HG03097 (cell line): ENCODE measurements around the gene TNFRSF8.
"Not testable (repeated sequence)": the region's sequence is repeated elsewhere in the genome, so short reads cannot be mapped to it uniquely, and the experiment has no call there.

ENCODE experiments used
- ATAC-seq: cut with Tn5 transposase; IDR thresholded peaks from one replicate; pipeline ENCODE4 v1.9.1; 2021; ENCODE audit not compliant: unreplicated experiment, low FRiP score

The TNFRSF8 gene

DNA sequence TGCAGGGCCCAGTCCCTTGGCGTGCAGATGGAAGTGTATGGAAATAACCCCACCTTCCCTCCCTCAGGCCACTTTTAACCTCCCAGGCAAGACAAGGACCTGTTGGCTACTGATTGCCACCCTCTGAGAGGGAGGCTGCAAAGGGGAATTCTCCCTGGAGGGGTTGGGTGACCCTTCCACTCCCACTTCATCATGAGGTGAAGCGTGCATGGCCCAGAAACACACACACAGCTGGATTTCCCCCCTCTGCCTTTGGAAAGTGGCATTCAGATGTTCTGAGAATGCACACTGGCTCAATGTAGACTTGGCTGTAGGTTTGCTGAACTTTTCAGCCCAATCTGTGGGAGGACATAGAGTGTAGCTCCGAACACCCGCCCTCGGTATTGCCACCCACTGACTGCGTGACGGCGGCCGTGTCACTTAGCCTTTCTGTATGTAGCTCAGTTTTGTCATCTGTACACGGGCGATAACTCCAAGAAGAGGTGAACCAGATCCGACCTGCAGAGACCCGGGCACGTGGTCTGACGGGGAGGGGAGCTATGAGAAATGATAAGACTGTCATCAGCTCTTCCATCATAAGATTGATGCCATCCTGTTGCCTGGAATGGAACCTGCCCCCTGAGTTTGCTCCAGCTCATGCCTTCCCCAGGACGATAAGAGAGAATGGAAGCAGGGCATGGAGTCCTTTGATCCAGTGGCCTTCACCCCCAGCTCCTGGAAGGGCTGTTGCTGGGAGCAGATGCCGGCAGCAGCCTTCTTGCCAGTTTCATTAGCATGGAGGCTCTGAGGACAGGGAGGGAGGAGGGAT is 24.5 kb upstream of the TNFRSF8 start:
- no peak for ATAC-seq

- ATAC-seq, result no peak
Measured at GRCh38 chr1:12039164-12039525, 24.0 kb upstream of the TNFRSF8 start.

DNA sequence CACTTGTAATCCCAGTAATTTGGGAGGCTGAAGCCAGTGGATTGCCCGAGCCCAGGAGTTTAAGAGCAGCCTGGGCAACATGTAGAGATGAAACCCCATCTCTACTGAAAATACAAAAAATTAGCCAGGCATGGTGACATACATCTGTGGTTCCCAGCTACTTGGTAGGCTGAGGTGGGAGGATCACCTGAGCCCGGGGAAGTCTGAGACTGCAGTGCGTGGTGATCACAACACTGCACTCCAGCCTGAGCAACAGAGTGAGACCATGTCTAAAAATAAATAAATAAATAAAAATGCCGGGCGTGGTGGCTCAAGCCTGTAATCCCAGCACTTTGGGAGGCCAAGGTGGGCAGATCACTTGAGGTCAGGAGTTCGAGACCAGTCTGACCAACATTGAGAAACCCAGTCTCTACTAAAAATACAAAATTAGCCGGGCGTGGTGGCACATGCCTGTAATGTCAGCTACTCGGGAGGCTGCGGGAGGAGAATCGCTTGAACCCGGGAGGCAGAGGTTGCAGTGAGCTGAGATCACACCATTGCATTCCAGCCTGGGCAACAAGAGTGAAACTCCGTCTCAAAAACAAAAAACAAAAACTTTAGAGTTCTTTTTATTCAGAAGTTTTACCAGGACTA is 23.2 kb upstream of the TNFRSF8 start:
- not testable (repeated sequence) for ATAC-seq

DNA sequence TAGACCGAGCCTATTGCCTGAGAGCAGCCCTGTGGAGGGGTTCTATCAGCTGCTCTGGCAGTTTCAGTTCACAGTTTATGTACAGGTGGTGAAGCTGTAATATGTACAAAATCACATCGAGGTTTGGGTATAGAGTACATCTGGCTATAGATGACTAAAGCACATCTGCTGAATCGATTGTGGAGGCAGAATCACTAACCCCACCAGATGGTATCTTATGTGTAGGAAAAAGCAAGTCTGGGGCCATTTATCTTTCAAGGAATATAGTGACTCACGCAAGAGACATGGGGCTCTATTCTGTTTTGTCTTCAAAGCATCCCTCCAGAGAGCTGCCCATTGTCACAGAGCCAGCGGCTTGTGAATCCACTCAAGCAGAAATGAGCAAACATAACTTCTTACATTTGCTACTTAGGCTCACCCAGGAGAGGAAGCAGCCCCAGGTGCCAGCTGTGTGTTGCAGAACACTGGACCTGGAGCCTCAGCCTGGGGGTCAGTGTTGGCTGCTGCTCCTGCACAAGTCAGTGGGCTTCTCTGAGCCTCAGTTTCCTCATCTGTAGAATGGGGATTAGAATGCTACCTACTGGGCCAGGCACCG is 22.5 kb upstream of the TNFRSF8 start:
- peak; percentile 48 for ATAC-seq

- ATAC-seq, result not testable (repeated sequence)
Measured at GRCh38 chr1:12044187-12044877, 18.8 kb upstream of the TNFRSF8 start.

GRCh38 chr1:12046749-12047119 is 16.4 kb upstream of the TNFRSF8 start:
- ATAC-seq, result no peak

DNA sequence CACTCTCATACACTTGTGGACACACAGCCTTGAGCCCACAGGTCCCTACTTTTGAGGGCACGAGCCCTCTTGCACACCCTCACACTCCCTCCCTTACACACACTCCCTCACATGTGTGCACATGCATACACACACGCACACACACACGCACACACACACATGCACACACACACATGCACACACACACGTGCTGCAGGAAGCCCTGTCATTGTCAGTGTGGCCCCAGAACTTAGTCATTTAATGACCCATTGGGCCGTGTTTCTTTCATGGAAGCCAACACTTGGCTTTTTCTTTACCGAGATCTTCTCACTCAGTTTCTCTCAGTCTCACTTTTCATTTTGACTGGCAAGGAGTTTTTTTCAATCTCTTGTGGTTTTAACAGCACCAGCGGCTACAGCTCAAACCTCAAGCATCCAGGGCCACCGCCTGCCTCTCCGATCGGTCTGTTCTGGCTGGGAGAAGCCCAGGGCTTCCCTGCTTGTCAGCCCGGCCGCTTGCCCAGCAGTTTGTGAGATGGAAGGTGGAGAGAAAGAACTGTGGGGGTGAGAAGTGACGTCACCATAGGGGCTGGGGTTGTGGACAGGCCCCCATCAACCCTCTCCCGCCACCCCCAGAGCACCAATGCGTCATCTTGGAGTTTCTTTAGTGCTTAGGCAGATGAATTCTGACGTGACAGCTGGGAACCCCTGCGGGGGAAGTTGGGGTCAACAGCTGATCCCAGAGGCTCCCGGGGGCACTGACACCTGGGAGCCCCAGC is 15.8 kb upstream of the TNFRSF8 start:
- peak; percentile 41 for ATAC-seq

DNA sequence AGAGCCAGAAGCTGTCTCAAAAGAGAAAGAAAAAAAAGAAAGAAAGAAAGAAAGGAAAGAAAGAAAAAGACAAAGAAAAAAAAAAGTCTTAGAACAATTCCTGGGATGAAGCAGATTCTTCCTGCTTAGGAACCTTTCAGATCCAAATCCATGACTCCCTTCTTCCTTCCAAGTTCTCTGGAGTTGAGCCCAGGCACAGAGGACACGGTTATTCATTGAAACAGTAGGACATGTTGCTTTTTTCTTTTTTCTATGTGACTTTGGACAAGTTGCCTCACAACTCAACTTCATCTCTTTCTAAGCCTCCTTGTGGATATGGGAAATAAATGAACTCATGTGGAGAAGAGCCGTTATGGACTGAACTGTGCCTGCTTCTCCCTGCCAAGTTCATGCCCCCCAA is 14.7 kb upstream of the TNFRSF8 start:
- ATAC-seq, result no peak

- no peak for ATAC-seq
Measured at GRCh38 chr1:12049616-12050015, 13.5 kb upstream of the TNFRSF8 start.

- no peak for ATAC-seq
Measured at GRCh38 chr1:12051361-12051760, 11.7 kb upstream of the TNFRSF8 start.

DNA sequence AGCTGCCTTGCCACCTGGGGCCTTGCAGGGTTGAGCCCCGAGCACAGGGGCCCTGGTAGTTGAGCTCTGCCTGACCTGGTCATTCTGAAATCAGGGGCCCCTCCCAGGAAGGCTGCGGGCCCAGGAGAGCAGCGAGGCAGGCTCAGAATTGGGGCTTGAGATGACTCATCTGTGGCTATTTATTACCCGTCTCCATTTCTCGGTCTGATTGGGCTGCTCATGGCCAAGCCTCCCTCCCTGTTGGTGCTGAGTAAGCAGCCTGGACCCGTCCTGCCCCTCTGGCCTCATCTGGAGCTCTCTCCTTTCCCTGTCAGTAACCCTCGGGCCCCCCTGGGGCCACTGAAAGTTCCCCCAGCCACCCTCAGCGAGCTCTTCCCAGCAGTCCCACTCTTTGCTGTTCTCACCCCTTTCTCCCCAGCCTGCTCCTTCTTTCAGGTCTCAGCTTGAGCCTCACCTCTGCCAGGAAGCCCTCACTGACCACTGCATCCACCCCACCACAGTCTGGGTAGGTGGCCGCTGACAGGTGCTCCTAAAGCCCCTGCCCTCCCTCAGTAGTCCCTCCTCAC is 11.0 kb upstream of the TNFRSF8 start:
- peak; percentile 49 for ATAC-seq

DNA sequence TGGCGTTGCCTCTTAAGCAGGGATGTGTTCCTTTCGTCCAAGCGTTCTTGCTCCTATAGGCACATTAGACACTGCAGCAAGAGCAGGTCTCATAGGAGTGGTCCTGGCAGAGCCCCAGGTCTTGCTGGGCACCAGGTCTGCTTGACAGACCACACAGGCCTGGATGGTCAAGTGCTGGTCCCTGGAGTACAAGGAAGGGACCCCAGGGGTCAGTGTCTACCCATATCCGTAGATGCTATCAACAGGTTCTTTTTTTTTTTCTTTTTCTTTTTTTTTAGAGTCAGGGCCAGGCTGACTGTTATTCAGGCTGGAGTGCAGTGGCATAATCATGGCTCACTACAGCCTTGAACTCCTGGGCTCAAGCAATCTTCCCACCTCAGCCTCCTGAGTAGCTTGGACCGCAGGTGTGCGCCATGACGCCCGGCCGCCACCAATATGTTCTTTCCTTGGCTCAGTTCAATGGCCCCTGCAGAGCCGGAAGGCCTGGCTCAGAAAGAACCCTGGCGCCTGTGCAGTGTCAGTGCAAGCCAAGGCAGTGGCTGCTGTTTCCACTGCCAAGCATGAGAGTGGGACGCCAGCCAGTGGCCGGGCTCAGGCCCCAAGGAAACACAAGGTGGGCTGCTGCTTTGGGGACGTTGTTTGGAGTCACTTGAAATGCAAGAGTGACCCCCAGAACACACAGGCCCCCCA is 10.0 kb upstream of the TNFRSF8 start:
- ATAC-seq, result no peak

GRCh38 chr1:12053752-12054548 is 9.2 kb upstream of the TNFRSF8 start:
- no peak for ATAC-seq

- ATAC-seq, result no peak
Measured at GRCh38 chr1:12055259-12055658, 7.8 kb upstream of the TNFRSF8 start.

GRCh38 chr1:12056331-12056841 is 6.7 kb upstream of the TNFRSF8 start:
- no peak for ATAC-seq

GRCh38 chr1:12057382-12057781 is 5.7 kb upstream of the TNFRSF8 start:
- no peak for ATAC-seq

DNA sequence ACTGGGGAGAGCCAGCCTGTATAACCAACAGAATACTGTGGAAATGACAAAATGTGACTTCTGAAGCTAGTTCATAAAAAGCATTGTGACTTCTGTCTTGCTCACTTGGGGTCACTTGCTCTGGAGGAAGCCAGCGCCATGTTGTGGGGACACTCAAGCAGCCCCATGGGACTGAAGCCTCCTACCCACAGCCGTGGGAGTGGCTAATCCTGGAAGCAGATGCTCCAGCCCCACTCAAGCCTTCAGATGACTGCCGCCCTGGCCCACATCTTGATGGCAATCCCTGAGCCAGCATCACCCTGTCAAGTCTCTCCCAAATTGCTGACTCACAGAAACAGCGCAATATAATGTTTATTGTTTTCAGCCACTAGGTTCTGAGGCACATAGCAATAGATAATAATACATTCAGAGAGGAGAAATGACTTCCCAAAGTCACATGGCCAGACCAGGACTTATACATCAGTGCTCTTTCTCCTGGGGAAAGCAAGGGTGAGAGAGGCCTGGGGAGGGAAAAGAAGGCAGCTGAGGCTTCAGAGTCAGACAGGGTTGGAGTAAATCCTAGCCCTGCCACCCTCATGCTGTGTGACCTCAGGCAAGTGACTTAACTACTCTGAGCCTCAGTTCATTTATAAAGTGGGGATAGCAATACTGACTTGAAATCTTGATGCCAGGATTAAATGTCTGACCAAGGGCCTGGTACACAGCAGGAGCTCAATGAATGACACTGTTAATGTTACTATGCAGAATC is 5.0 kb upstream of the TNFRSF8 start:
- ATAC-seq, result no peak

GRCh38 chr1:12059226-12059625 is 3.9 kb upstream of the TNFRSF8 start:
- ATAC-seq, result no peak
